WERI-Rb-1 (cell line): ENCODE measurements around the gene CDC42BPA.

Experiments
- DNase-seq: peaks from one replicate; pipeline ENCODE4 v3.0.0-alpha.2; 2020
- H3K27ac ChIP-seq: fragments of 250-450 bp; sonication (Bioruptor Pico); 2 replicates; pipeline ENCODE4 v1.5.1; 2020; ENCODE audit warnings: mild to moderate bottlenecking, moderate library complexity
- H3K27me3 ChIP-seq: fragments of 250-450 bp; sonication (Bioruptor Pico); 2 replicates; pipeline ENCODE4 v1.5.1; 2021; ENCODE audit warnings: mild to moderate bottlenecking, low read depth, moderate library complexity; ENCODE audit not compliant: insufficient read depth, severe bottlenecking
- H3K36me3 ChIP-seq: fragments of 250-450 bp; sonication (Bioruptor Pico); 2 replicates; pipeline ENCODE4 v1.5.1; 2020; ENCODE audit warnings: mild to moderate bottlenecking, moderate library complexity
- H3K4me3 ChIP-seq: 2 replicates; pipeline ENCODE4 v1.5.1; 2011; ENCODE audit warnings: low read depth, mild to moderate bottlenecking, control low read depth, low read length
- H3K9me3 ChIP-seq: fragments of 250-450 bp; sonication (Bioruptor Pico); 2 replicates; pipeline ENCODE4 v1.5.1; 2021; ENCODE audit warnings: mild to moderate bottlenecking, moderate library complexity; ENCODE audit not compliant: severe bottlenecking
- CTCF ChIP-seq: IDR thresholded peaks from 2 replicates; pipeline ENCODE4 v1.5.1; 2011; ENCODE audit warnings: low read depth, mild to moderate bottlenecking, control low read depth, inconsistent platforms, low read length

CDC42BPA gene

GRCh38 chr1:226972931-226973330 is 345.4 kb downstream of the CDC42BPA start:
- no peak for TF ChIP-seq CTCF
- no peaks in the 10 kb centered on the region for H3K27me3 ChIP-seq
- H3K4me3 ChIP-seq = no peak overlapping the region
- no peak overlapping the region for H3K27ac ChIP-seq
- no peak for DNase-seq
- no peaks in the 10 kb centered on the region for H3K9me3 ChIP-seq
- H3K36me3 ChIP-seq = no peaks in the 10 kb centered on the region

- DNase-seq = no peak
These were observed 346.5 kb downstream of the CDC42BPA start for GRCh38 chr1:226971765-226972164.

GRCh38 chr1:226967665-226968064 is 350.6 kb downstream of the CDC42BPA start:
- Histone ChIP-seq H3K4me3 (no peak overlapping the region), H3K9me3 (no peaks in the 10 kb centered on the region), H3K36me3 (no peaks in the 10 kb centered on the region), H3K27me3 (no peaks in the 10 kb centered on the region), H3K27ac (no peak overlapping the region)
- DNase-seq = no peak
- no peak for TF ChIP-seq CTCF

More at GRCh38 chr1:226971765-226972164, 346.5 kb downstream of the CDC42BPA start:
- TF ChIP-seq CTCF = no peak
- Histone ChIP-seq H3K27ac (no peak overlapping the region), H3K9me3 (no peaks in the 10 kb centered on the region), H3K27me3 (no peaks in the 10 kb centered on the region), H3K4me3 (no peak overlapping the region), H3K36me3 (no peaks in the 10 kb centered on the region)

GRCh38 chr1:226966683-226967082 is 351.6 kb downstream of the CDC42BPA start:
- DNase-seq = no peak
- Histone ChIP-seq H3K27ac (no peak overlapping the region), H3K27me3 (no peaks in the 10 kb centered on the region), H3K4me3 (no peak overlapping the region), H3K9me3 (no peaks in the 10 kb centered on the region), H3K36me3 (no peaks in the 10 kb centered on the region)
- no peak for TF ChIP-seq CTCF

- Histone ChIP-seq H3K4me3 (no peak overlapping the region), H3K36me3 (no peaks in the 10 kb centered on the region), H3K27me3 (no peaks in the 10 kb centered on the region), H3K27ac (no peak overlapping the region), H3K9me3 (no peaks in the 10 kb centered on the region)
- TF ChIP-seq CTCF = no peak
- no peak for DNase-seq
These were observed 352.5 kb downstream of the CDC42BPA start for GRCh38 chr1:226965581-226966440.
